SK-N-SH (cell line): ENCODE measurements around the gene SPATS1. TPM values are rescaled to one million over a fixed set of nuclear protein-coding genes. Genes with fewer than 3 reads are reported as not detected.

ENCODE experiments used
- CTCF ChIA-PET: fragments of 300-600, 350-600 bp; formaldehyde crosslinking; extraction: SDS; loops from one replicate; lab custom pipeline; 2021; lab: Yijun Ruan, JAX
- POLR2A ChIA-PET: fragments of 350-600 bp; sonication (Branson Sonifier 250); formaldehyde crosslinking; extraction: SDS; loops from one replicate; lab custom pipeline; 2020; ENCODE audit warnings: antibody characterized with exemption, inconsistent platforms; lab: Yijun Ruan, JAX
- DNase-seq: peaks from one replicate; pipeline ENCODE4 v3.0.0; 2012
- H2AFZ ChIP-seq: fragments of 200-600 bp; sonication (generic); 2 replicates; pipeline ENCODE4 v1.8.1; 2016; ENCODE audit warnings: antibody characterized with exemption, mild to moderate bottlenecking, low read depth
- H3F3A ChIP-seq: fragments of 200-600 bp; sonication (generic); replicated peaks from 2 replicates; pipeline ENCODE3; 2016; ENCODE audit warnings: antibody characterized with exemption, mild to moderate bottlenecking; ENCODE audit not compliant: insufficient read depth
- H3K27ac ChIP-seq, 2 experiments: fragments of 200-500 bp in 1 of 2; fragments of 200-600 bp in 1 of 2; sonication (Bioruptor generic) in 1 of 2; sonication (generic), shearing (Covaris generic) in 1 of 2; 2 replicates each; pipeline versions ENCODE4 v1.5.1 to v1.6.1; 2014 to 2016; ENCODE audit warnings: low read depth in 2 of 2, inconsistent platforms in 1 of 2, low read length in 1 of 2, mild to moderate bottlenecking in 1 of 2, mixed read lengths in 1 of 2
- H3K27me3 ChIP-seq: fragments of 200-600 bp; sonication (generic), shearing (Covaris generic); 2 replicates; pipeline ENCODE4 v1.6.1; 2016; ENCODE audit warnings: mixed run types; ENCODE audit not compliant: insufficient read depth
- H3K36me3 ChIP-seq, 2 experiments: fragments of 200-500 bp in 1 of 2; fragments of 200-600 bp in 1 of 2; sonication (Bioruptor generic) in 1 of 2; sonication (generic) in 1 of 2; replicated peaks in 1 of 2; 2 replicates each; pipeline versions ENCODE3 to v1.5.1; 2014 to 2016; ENCODE audit warnings: low read length in 1 of 2, mild to moderate bottlenecking in 1 of 2; ENCODE audit not compliant: insufficient read depth in 2 of 2, control insufficient read depth in 1 of 2
- H3K4me1 ChIP-seq, 2 experiments: fragments of 200-500 bp in 1 of 2; fragments of 200-600 bp in 1 of 2; sonication (Bioruptor generic) in 1 of 2; sonication (generic), shearing (Covaris generic) in 1 of 2; 2 replicates each; pipeline versions ENCODE4 v1.5.1 to v1.6.1; 2014 to 2016; ENCODE audit warnings: low read depth in 1 of 2, low read length in 1 of 2, mixed run types in 1 of 2; ENCODE audit not compliant: insufficient read depth in 2 of 2, control insufficient read depth in 1 of 2
- H3K4me2 ChIP-seq: fragments of 200-600 bp; sonication (generic), shearing (Covaris generic); 2 replicates; pipeline ENCODE4 v1.6.1; 2017; ENCODE audit warnings: mixed run types
- H3K4me3 ChIP-seq, 2 experiments: fragments of 200-500 bp in 1 of 2; fragments of 200-600 bp in 1 of 2; sonication (Bioruptor generic) in 1 of 2; sonication (generic), shearing (Covaris generic) in 1 of 2; 2 replicates each; pipeline versions ENCODE4 v1.5.1 to v1.8.1; 2014 to 2016; ENCODE audit warnings: low read depth in 2 of 2, inconsistent platforms in 1 of 2, low read length in 1 of 2, mild to moderate bottlenecking in 1 of 2, mixed read lengths in 1 of 2, moderate library complexity in 1 of 2
- H3K79me2 ChIP-seq: fragments of 200-600 bp; sonication (generic); 2 replicates; pipeline ENCODE4 v1.8.1; 2017; ENCODE audit warnings: mild to moderate bottlenecking; ENCODE audit not compliant: insufficient read depth
- H3K9ac ChIP-seq: fragments of 200-600 bp; sonication (generic); 2 replicates; pipeline ENCODE4 v1.6.1; 2017; ENCODE audit warnings: mixed run types
- H3K9me2 ChIP-seq: fragments of 200-600 bp; sonication (generic); 2 replicates; pipeline ENCODE4 v1.6.1; 2017; ENCODE audit warnings: mixed run types
- H3K9me3 ChIP-seq: fragments of 200-600 bp; sonication (generic); 2 replicates; pipeline ENCODE4 v1.6.1; 2017; ENCODE audit warnings: mixed run types, mild to moderate bottlenecking, moderate library complexity
- H4K20me1 ChIP-seq: fragments of 200-600 bp; sonication (generic); 2 replicates; pipeline ENCODE4 v1.6.1; 2017; ENCODE audit warnings: mild to moderate bottlenecking, mixed run types; ENCODE audit not compliant: insufficient read depth
- CTCF ChIP-seq: fragments of 200-600 bp; sonication (generic); IDR thresholded peaks from 2 replicates; pipeline ENCODE4 v1.6.1; 2017; ENCODE audit warnings: antibody characterized with exemption, mild to moderate bottlenecking, moderate library complexity
- EZH2phosphoT487 ChIP-seq: fragments of 200-600 bp; sonication (generic); IDR thresholded peaks from 2 replicates; pipeline ENCODE4 v1.6.1; 2017; ENCODE audit warnings: low read depth, mixed run types, mild to moderate bottlenecking, antibody characterized with exemption, moderate library complexity, borderline replicate concordance
- FOXJ3 ChIP-seq: sonication (generic); formaldehyde crosslinking; IDR thresholded peaks from 2 replicates; pipeline ENCODE4 v1.5.1; 2020; ENCODE audit warnings: mild to moderate bottlenecking, missing genetic modification reagents
- IRF3 ChIP-seq: fragments of 150-350 bp; IDR thresholded peaks from 2 replicates; pipeline ENCODE4 v1.6.1; 2016; ENCODE audit warnings: mild to moderate bottlenecking, low read depth, low read length
- RAD21 ChIP-seq: IDR thresholded peaks from 2 replicates; pipeline ENCODE4 v1.6.1; 2012; ENCODE audit warnings: mild to moderate bottlenecking, low read length
- REST ChIP-seq: IDR thresholded peaks from 2 replicates; pipeline ENCODE4 v1.6.1; 2012; ENCODE audit warnings: mild to moderate bottlenecking, low read depth, low read length, moderate library complexity
- TEAD4 ChIP-seq: IDR thresholded peaks from 2 replicates; pipeline ENCODE4 v1.4.0; 2012; ENCODE audit warnings: mild to moderate bottlenecking, borderline replicate concordance; ENCODE audit not compliant: insufficient read depth
- USF2 ChIP-seq: fragments of 150-350 bp; IDR thresholded peaks from 2 replicates; pipeline ENCODE4 v1.6.1; 2017; ENCODE audit warnings: antibody characterized with exemption, low read length, low read depth, borderline replicate concordance
- YY1 ChIP-seq: IDR thresholded peaks from 2 replicates; pipeline ENCODE4 v1.4.0; 2012; ENCODE audit warnings: low read depth, mild to moderate bottlenecking
- ZBTB33 ChIP-seq: IDR thresholded peaks from 2 replicates; pipeline ENCODE4 v1.4.0; 2012; ENCODE audit warnings: low read depth, borderline replicate concordance
- WGBS: methylation state at CpG from one replicate; pipeline ENCODE4 v1.1.6; 2017; ENCODE audit warnings: low lambda C conversion rate; 5-methylcytosine and 5-hydroxymethylcytosine counted together
- polyA plus RNA-seq, 3 experiments: library from polyadenylated mRNA; depleted of rRNA; stranded (reverse); fragments of >200 nt; gene quantifications; 2 replicates each; pipeline ENCODE4 v1.2.3, GENCODE V29; 2012

SPATS1 gene
- polyA plus RNA-seq, 1 of the 3 experiments (the other 2 are of a cell fraction): not detected

GRCh38 chr6:44361947-44362346 is 19.5 kb downstream of the SPATS1 start (continued):
- TF ChIP-seq REST: no peak

- Histone ChIP-seq H4K20me1 (no peaks in the 10 kb centered on the region), H3K4me3 (no peak overlapping the region), H3K4me1 (no peaks in the 10 kb centered on the region; a peak in 1 of 4 replicates), H3K36me3 (no peaks in the 10 kb centered on the region), H3K9me3 (no peaks in the 10 kb centered on the region), H3K27ac (no peak overlapping the region), H3K27me3 (peaks cover 15% of the 10 kb centered on the region; the same call in 1 of the 2 replicates), H3K9ac (no peak overlapping the region), H3K4me2 (no peak overlapping the region), H3K9me2 (no peaks in the 10 kb centered on the region), H3K79me2 (no peaks in the 10 kb centered on the region), H3F3A (no peaks in the 10 kb centered on the region), H2AFZ (no peak overlapping the region)
- ChIA-PET CTCF (no interaction called here), POLR2A (no interaction called here)
- WGBS: 82% methylated on average over 3 of the region's 3 CpGs
- TF ChIP-seq EZH2phosphoT487 (no peak), ZBTB33 (no peak), RAD21 (no peak), TEAD4 (no peak), USF2 (no peak), IRF3 (no peak), YY1 (no peak), REST (no peak), CTCF (no peak), FOXJ3 (CRISPR knock-in tag) (no peak)
- DNase-seq: no peak
These were observed 21.0 kb downstream of the SPATS1 start for GRCh38 chr6:44363377-44363926.
